Heart left ventricle (tissue), 16 donors: ENCODE data around the gene PHEX. TPM values are rescaled to one million over a fixed set of nuclear protein-coding genes. Genes with fewer than 3 reads are reported as not detected.

Source experiments
- ATAC-seq, 4 donors: fragments of 200-7000 bp; cut with Tn5 transposase; one replicate each; pipeline ENCODE4 v1.9.1; 2020 to 2022; ENCODE audit warnings: moderate library complexity in 4 of 4, mild to moderate bottlenecking in 3 of 4, moderate number of reproducible peaks in 1 of 4
- DNase-seq, 5 donors: peaks; one replicate each; pipeline ENCODE4 v3.0.0-alpha.2; 2020
- H3K27ac ChIP-seq, 12 donors: fragments of 200-600 bp; sonication (generic) in 4 of 12; one replicate each; pipeline versions ENCODE4 v1.5.0 to v1.8.0; 2016 to 2022; ENCODE audit warnings: mild to moderate bottlenecking in 2 of 12
- H3K27me3 ChIP-seq, 9 donors: fragments of 200-600 bp; sonication (generic) in 2 of 9; one replicate each; pipeline versions ENCODE4 v1.5.1 to v1.8.0; 2016 to 2022; ENCODE audit warnings: mild to moderate bottlenecking in 3 of 9
- H3K36me3 ChIP-seq, 9 donors: fragments of 200-600 bp; sonication (generic) in 2 of 9; one replicate each; pipeline versions ENCODE4 v1.5.0 to v1.8.0; 2018 to 2022; ENCODE audit warnings: mild to moderate bottlenecking in 2 of 9
- H3K4me1 ChIP-seq, 12 donors: fragments of 200-600 bp; sonication (generic) in 4 of 12; one replicate each; pipeline versions ENCODE4 v1.5.0 to v1.8.0; 2016 to 2022; ENCODE audit warnings: mild to moderate bottlenecking in 3 of 12
- H3K4me3 ChIP-seq, 12 donors: fragments of 200-600 bp; sonication (generic) in 4 of 12; one replicate each; pipeline versions ENCODE4 v1.5.0 to v1.8.0; 2017 to 2022; ENCODE audit warnings: mild to moderate bottlenecking in 9 of 12, moderate library complexity in 4 of 12
- H3K9me3 ChIP-seq, 12 donors: fragments of 200-600 bp; sonication (generic) in 4 of 12; one replicate each; pipeline versions ENCODE4 v1.5.0 to v1.8.0; 2016 to 2022; ENCODE audit warnings: mild to moderate bottlenecking in 1 of 12
- POLR2A ChIP-seq, 2 donors: fragments of 450-650 bp; IDR thresholded peaks; one replicate each; pipeline ENCODE4 v1.6.1; 2017; ENCODE audit warnings: antibody characterized with exemption in 2 of 2, mild to moderate bottlenecking in 2 of 2, moderate library complexity in 2 of 2
- WGBS, 4 donors: extraction: QIAGEN DNeasy Blood & Tissue Kit in 2 of 4; methylation state at CpG; one replicate each; pipeline versions ENCODE4 v1.1.5 to v1.1.7; 2013 to 2018; 5-methylcytosine and 5-hydroxymethylcytosine counted together
- intact Hi-C, 10 donors: fragments of 100-400 bp; cut with DNase I; formaldehyde crosslinking; loops; one replicate each; pipeline versions ENCODE4 v1.11.1 to v1.14.2; 2022
- polyA plus RNA-seq, 2 donors: library from polyadenylated mRNA; stranded (reverse); fragments of 200-250 nt; gene quantifications; one replicate each; pipeline ENCODE4 v1.2.3, GENCODE V29; 2013
- total RNA-seq, 9 donors: library from RNA; depleted of rRNA in 2 of 9; stranded (reverse); fragments of >200 nt in 2 of 9; fragmentation: NEBNext Ultra II Directional in 3 of 9; extraction: Animal tissue kit (Norgen Biotek cat#: 25700) in 3 of 9; gene quantifications; one replicate each; pipeline versions ENCODE4 v1.1.0 to v1.2.4, GENCODE V29; 2016 to 2023
- TF ChIP-seq, protein P1 (sequence below), 12 donors: fragments of 200-600 bp; sonication (generic) in 4 of 12; IDR thresholded peaks; one replicate each; pipeline versions ENCODE4 v1.5.0 to v1.8.0; 2018 to 2022; ENCODE audit warnings: antibody characterized with exemption in 12 of 12, mild to moderate bottlenecking in 5 of 12
- donor health status: ischemic (EF 13 %, LVEDD 7.1; RV severe dilation, severe dysfunction).
- donor health status: healthy with polysubstance abuse.
- donor health status: DM: no; HTN: yes; CAD: no.
- donor health status: DM: no; HTN: no; CAD: no.
- donor health status: ischemic (EF 25% LVEDD 6.9; RV normal size, moderate dysfunction).
- donor health status: ischemic (EF 25% LVEDD 5.7; RV mildly dilated, moderate dysfunction).
- donor health status: healthy.
- donor health status: DM: yes; HTN: yes; CAD: no.
- donor health status: ischemic (EF 35%, LVEDD 5.7; RV mildly dilated, moderate dysfunction).
- donor health status: nonischemic (EF 11% LVEDD 7.7; RV severe dilation, severe dysfunction).
- donor health status: DM: yes; HTN: yes; CAD: no.
- donor health status: PGD.
- donor health status: ischemic (EF 29% LVEDD 5.4; RV normal size, mild dysfunction).
- donor health status: nonischemic (EF 23%, LVEDD 6.1; RV moderate dilation, normal function).

PHEX gene
- total and polyA plus RNA-seq, 11 donors = 0.01 to 0.53 (median 0.23) TPM; not detected in 5

DNA sequence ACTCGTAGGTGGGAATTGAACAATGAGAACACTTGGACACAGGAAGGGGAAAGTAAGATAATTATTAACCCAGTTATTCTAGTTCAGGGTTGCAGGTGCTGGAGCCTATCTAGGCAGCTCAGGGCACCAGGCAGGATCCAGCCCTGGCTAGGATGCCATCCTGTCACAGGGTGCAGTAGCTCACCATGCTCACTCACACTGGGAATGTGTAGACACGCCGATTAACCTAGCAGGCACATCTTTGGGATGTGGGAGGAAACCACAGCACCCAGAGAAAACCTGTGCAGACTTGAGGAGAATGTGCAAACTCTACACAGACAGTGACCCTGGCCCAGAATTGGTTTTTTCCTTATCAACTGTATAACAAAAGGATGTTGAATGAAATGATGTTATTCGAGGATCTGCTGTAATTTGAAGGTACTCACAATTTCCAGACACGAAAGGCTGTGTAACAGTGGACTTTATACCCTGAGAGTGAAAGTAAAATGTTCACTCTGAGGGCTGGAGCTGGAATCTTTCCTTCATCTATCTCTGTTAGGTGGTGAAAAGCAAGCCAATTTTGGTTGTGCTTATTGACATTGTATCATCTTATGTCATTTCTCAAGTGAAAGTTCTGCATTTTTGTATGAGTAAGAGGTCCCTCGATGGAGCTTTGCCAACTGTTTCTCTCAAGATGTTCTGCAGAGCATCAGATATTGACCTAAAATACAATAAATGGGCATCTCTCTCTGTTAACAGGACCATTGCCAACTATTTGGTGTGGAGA, 78.8 kb downstream of the PHEX start:
- intact Hi-C loops = no loop called here
- DNase-seq (no peak), ATAC-seq (no peak)
- no peak overlapping the region for H3K4me3 ChIP-seq
- H3K27ac ChIP-seq = no peak overlapping the region
- H3K27me3 ChIP-seq = peaks cover 0 to 6% (median 0%) of the 10 kb centered on the region in 9 donors
- 66 to 83% (median 73%) methylated on average over 6 of the region's 6 CpGs for WGBS, 4 donors
- no peaks in the 10 kb centered on the region for H3K4me1 ChIP-seq
- no peaks in the 10 kb centered on the region for H3K9me3 ChIP-seq
- no peak for TF ChIP-seq POLR2A (IDR thresholded peaks at IDR 0.05)
- TF ChIP-seq, protein P1, sequence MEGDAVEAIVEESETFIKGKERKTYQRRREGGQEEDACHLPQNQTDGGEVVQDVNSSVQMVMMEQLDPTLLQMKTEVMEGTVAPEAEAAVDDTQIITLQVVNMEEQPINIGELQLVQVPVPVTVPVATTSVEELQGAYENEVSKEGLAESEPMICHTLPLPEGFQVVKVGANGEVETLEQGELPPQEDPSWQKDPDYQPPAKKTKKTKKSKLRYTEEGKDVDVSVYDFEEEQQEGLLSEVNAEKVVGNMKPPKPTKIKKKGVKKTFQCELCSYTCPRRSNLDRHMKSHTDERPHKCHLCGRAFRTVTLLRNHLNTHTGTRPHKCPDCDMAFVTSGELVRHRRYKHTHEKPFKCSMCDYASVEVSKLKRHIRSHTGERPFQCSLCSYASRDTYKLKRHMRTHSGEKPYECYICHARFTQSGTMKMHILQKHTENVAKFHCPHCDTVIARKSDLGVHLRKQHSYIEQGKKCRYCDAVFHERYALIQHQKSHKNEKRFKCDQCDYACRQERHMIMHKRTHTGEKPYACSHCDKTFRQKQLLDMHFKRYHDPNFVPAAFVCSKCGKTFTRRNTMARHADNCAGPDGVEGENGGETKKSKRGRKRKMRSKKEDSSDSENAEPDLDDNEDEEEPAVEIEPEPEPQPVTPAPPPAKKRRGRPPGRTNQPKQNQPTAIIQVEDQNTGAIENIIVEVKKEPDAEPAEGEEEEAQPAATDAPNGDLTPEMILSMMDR (IDR thresholded peaks at IDR 0.05) = no peak
- H3K36me3 ChIP-seq = no peaks in the 10 kb centered on the region

- Histone ChIP-seq H3K27me3 (peaks cover 0 to 3% (median 0%) of the 10 kb centered on the region in 9 donors), H3K4me1 (no peaks in the 10 kb centered on the region), H3K4me3 (no peak overlapping the region), H3K9me3 (no peaks in the 10 kb centered on the region), H3K36me3 (no peaks in the 10 kb centered on the region), H3K27ac (no peak overlapping the region)
- intact Hi-C loops = no loop called here
- ATAC-seq = no peak
- no peak for DNase-seq
- WGBS, 4 donors = 76 to 94% (median 88%) methylated on average over 7 of the region's 7 CpGs
- TF ChIP-seq POLR2A (IDR thresholded peaks at IDR 0.05) = no peak
- TF ChIP-seq, protein P1 (IDR thresholded peaks at IDR 0.05) = no peak
Observed at GRCh38 chrX:22116605-22117546, 84.8 kb downstream of the PHEX start.

DNA sequence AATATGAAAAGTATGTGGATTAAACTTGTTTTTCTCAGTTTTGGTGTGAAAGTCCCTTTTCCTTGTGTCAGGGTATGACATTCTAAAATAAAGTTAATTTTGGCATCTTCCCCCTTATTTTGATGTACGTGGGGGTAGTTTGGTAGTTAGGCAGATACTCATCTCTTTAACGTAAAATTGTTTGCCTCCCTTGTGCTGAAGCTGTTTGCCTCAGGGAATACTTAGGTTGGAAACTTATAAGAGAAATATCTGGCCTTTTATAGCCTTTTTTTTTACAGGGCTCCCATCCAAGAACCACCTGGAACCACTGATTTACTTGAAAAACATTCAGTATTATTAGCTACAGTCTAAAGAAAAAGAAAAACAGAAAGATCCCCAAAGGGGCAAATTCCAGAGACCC, 85.5 kb downstream of the PHEX start:
- Histone ChIP-seq H3K4me1 (no peaks in the 10 kb centered on the region), H3K27ac (no peak overlapping the region), H3K27me3 (peaks cover 0 to 3% (median 0%) of the 10 kb centered on the region in 9 donors), H3K36me3 (no peaks in the 10 kb centered on the region), H3K9me3 (no peaks in the 10 kb centered on the region), H3K4me3 (no peak overlapping the region)
- ATAC-seq (no peak), DNase-seq (no peak)
- intact Hi-C loops = no loop called here
- WGBS, 4 donors = 34 to 63% (median 47%) methylated on average over 2 of the region's 2 CpGs
- no peak for TF ChIP-seq POLR2A (IDR thresholded peaks at IDR 0.05)
- TF ChIP-seq, protein P1 (IDR thresholded peaks at IDR 0.05) = no peak
